ENCODE results near the gene LRRK1. TPM values are rescaled to one million over a fixed set of nuclear protein-coding genes. Genes with fewer than 3 reads are reported as not detected.

The LRRK1 gene
- total RNA-seq, 4 donors from 2014 or later, result 12.1 to 23.8 (median 15.2) TPM

DNA sequence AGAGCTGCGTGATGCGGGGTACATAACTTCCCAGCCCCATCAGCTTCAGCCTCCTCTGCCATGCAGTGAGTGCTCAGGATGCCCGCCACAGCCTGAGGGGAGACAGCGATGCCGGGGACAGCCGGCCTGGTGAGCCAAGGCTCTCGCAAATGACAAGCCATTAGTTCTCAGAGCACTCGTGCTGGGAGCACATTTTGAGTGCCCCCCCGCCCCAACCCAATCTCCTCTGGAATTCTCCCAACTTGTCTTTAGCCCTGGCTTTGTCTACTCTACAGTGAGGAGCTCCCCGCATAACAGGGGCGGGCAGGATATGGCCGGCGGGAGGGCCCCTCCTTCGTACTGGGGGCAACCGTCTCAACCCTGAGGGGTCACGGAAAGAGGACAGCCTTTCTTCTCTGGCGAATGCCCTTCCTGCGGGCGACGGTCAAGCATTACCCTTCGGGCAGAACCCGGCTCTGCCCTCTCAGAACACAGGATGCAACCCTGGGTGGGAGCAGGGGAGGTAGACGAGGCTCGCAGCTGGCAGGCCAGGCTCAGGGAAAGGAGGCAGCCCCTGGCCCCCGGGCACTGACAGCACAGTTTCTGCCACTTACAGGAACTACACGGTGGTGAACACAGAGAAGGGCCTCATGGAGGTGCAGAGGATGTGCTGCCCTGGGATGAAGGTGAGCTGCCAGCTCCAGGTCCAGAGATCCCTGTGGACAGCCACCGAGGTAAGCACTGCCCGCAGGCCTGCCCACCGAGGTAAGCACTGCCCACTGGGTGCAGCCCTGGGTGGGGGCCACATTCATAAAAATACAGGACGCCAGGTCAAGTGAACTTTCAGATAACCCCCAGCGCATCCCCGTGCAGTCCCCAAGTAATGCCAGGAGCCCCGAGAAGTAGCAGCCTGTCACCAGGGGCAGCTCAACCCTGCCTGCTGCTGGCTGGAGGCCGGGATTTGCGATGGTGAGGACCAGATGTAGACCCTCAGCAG, 141.7 kb downstream of the LRRK1 start:
- TF ChIP-seq POLR2A (IDR thresholded peaks at IDR 0.05), result no peak
- no peak for TF ChIP-seq POLR2AphosphoS5 (IDR thresholded peaks at IDR 0.05)
- TF ChIP-seq, protein P1, sequence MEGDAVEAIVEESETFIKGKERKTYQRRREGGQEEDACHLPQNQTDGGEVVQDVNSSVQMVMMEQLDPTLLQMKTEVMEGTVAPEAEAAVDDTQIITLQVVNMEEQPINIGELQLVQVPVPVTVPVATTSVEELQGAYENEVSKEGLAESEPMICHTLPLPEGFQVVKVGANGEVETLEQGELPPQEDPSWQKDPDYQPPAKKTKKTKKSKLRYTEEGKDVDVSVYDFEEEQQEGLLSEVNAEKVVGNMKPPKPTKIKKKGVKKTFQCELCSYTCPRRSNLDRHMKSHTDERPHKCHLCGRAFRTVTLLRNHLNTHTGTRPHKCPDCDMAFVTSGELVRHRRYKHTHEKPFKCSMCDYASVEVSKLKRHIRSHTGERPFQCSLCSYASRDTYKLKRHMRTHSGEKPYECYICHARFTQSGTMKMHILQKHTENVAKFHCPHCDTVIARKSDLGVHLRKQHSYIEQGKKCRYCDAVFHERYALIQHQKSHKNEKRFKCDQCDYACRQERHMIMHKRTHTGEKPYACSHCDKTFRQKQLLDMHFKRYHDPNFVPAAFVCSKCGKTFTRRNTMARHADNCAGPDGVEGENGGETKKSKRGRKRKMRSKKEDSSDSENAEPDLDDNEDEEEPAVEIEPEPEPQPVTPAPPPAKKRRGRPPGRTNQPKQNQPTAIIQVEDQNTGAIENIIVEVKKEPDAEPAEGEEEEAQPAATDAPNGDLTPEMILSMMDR (IDR thresholded peaks at IDR 0.05), result no peak
- Histone ChIP-seq H3K9me3 (no peaks in the 10 kb centered on the region), H3K4me1 (peaks cover 0 to 15% (median 0%) of the 10 kb centered on the region in 3 donors), H3K27ac (no peak overlapping the region), H3K36me3 (peaks cover 0 to 79% of the 10 kb centered on the region in 2 donors), H3K27me3 (no peaks in the 10 kb centered on the region), H3K4me3 (no peak overlapping the region)
- 85 to 100% methylated on average over 2 to 4 of the region's 35 CpGs for WGBS, 2 donors (ENCODE audit: low coverage in 1 of 2)
- no peak for ATAC-seq

DNA sequence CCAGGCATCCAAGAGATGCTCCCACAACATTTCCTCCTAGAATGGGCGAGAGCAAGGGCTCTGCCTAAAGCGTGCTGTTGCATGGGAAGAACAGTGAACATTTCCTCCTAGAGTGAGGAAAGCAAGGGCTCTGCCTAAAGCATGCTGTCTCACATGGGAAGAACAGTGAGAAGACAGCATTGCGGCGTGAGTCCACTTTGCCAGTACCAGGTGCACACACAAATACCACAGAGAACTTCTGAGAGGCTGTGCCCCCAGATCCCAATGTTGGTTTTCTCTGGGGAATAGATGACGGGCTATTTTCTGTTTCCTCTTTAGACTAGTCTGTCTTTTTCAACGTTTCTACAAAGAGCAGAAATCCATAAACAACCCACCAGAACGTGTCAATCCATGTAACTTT, 142.9 kb downstream of the LRRK1 start:
- H3K27ac ChIP-seq, result no peak overlapping the region

DNA sequence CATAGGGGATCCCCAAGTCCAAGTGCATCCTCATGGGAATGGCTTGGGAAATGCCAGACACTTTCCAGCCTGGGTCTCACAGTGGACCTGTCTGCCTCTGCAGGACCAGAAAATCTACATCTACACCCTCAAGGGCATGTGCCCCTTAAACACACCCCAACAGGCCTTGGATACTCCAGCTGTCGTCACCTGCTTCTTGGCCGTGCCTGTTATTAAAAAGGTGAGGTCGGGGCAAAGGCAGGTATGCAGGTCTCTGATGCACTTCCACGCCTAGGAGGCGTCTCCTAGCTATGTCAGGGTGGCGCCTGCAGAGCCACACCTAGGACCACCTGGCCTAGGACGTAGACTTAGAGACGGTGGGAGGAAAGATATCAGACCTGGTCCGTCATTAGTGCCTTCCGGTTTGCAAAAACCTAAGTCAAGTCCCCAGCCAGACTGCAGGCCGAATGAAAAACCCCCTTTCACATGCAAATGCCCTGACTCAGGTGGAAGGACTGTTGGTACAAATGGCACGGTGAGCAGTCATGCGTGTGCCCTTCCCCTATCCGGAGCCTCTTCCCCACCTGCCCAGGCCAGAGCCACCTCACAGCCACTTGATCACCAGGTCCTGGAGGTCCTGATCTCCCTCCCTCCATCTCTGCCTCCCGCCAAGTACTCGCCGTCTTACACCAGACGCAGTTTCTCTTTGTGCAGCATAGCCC, 143.5 kb downstream of the LRRK1 start:
- H3K4me3 ChIP-seq, result no peak overlapping the region
- TF ChIP-seq POLR2A (IDR thresholded peaks at IDR 0.05) (no peak), EP300 (IDR thresholded peaks at IDR 0.05) (no peak), POLR2AphosphoS5 (IDR thresholded peaks at IDR 0.05) (no peak)
- TF ChIP-seq, protein P1 (IDR thresholded peaks at IDR 0.05), result no peak
- peaks cover 0 to 84% of the 10 kb centered on the region in 2 donors for H3K36me3 ChIP-seq
- 87 to 88% methylated on average over 7 to 8 of the region's 18 CpGs for WGBS, 2 donors (ENCODE audit: low coverage in 1 of 2)
- no peak overlapping the region for H3K27ac ChIP-seq
- no peak for ATAC-seq
- no peaks in the 10 kb centered on the region for H3K9me3 ChIP-seq
- peaks cover 0 to 15% (median 0%) of the 10 kb centered on the region in 3 donors for H3K4me1 ChIP-seq
- H3K27me3 ChIP-seq, result no peaks in the 10 kb centered on the region

More for the DNA sequence above, 142.9 kb downstream of the LRRK1 start:
- 59 to 65% methylated on average over 4 to 5 of the region's 7 CpGs for WGBS, 2 donors (ENCODE audit: low coverage in 1 of 2)
- H3K9me3 ChIP-seq, result no peaks in the 10 kb centered on the region
- TF ChIP-seq, protein P1 (IDR thresholded peaks at IDR 0.05), result no peak
- TF ChIP-seq POLR2AphosphoS5 (IDR thresholded peaks at IDR 0.05), result no peak
- no peak for ATAC-seq
- no peak overlapping the region for H3K4me3 ChIP-seq
- H3K4me1 ChIP-seq, result peaks cover 0 to 15% (median 0%) of the 10 kb centered on the region in 3 donors
- peaks cover 0 to 87% of the 10 kb centered on the region in 2 donors for H3K36me3 ChIP-seq
- no peaks in the 10 kb centered on the region for H3K27me3 ChIP-seq

DNA sequence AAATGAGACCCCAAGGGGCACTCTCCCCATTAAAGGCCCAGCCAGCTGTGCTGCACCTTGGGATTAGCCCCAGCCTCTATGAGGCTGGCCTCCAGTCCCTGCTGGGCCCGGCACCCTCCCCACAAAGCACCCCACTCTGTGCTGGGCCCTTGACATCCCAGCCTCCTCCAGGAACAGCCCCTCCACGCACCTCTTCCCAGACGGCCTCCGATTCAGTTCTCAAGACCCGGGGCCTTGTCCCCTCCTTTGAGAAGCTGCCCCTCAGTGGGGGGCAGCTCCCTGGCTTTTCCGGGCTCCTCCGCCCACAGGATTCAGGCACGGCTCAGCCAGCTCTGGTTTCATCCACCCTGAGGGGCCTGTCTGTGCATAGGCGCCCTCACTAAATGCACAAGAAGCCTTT, 144.1 kb downstream of the LRRK1 start:
- no peak overlapping the region for H3K27ac ChIP-seq
- peaks cover 0 to 16% (median 0%) of the 10 kb centered on the region in 3 donors for H3K4me1 ChIP-seq
- H3K27me3 ChIP-seq, result no peaks in the 10 kb centered on the region
- no peak for ATAC-seq
- TF ChIP-seq, protein P1 (IDR thresholded peaks at IDR 0.05), result no peak
- TF ChIP-seq EP300 (IDR thresholded peaks at IDR 0.05) (no peak), POLR2AphosphoS5 (IDR thresholded peaks at IDR 0.05) (no peak), POLR2A (IDR thresholded peaks at IDR 0.05) (no peak)
- H3K9me3 ChIP-seq, result no peaks in the 10 kb centered on the region
- 68 to 83% methylated on average over 5 to 6 of the region's 9 CpGs for WGBS, 2 donors (ENCODE audit: low coverage in 1 of 2)
- H3K4me3 ChIP-seq, result no peak overlapping the region
- peaks cover 0 to 78% of the 10 kb centered on the region in 2 donors for H3K36me3 ChIP-seq

Data from gastroesophageal sphincter (tissue), 4 donors.